Activated naive CD8-positive, alpha-beta T cell treated with anti-CD3 and anti-CD28 coated beads, Interleukin-2, amount 10 ng/mL, durations not matched to agents 7 days and 5 days (primary cell): ENCODE results near the gene EPAS1. TPM values are rescaled to one million over a fixed set of nuclear protein-coding genes. Genes with fewer than 3 reads are reported as not detected.

ENCODE experiments used
- ATAC-seq: fragments of 150-1000 bp; cut with Tn5 transposase; one replicate; pipeline ENCODE4 v1.10.0; 2021; ENCODE audit warnings: low read depth, moderate library complexity
- POLR2A ChIA-PET: fragments of 350-600 bp; sonication (Branson Sonifier 250); formaldehyde crosslinking; loops from one replicate; lab custom pipeline; 2021; ENCODE audit warnings: antibody characterized with exemption; lab: Charles Lee
- DNase-seq: peaks from one replicate; pipeline ENCODE4 v3.0.0; 2021
- H3K27ac Mint-ChIP-seq: one replicate; pipeline ENCODE4 v1.8.0; 2022; ENCODE audit warnings: mild to moderate bottlenecking, mixed read lengths
- H3K27me3 Mint-ChIP-seq: one replicate; pipeline ENCODE4 v1.8.0; 2022; ENCODE audit warnings: mild to moderate bottlenecking, moderate library complexity, mixed read lengths
- H3K36me3 Mint-ChIP-seq: one replicate; pipeline ENCODE4 v1.8.0; 2021; ENCODE audit warnings: mild to moderate bottlenecking, mixed read lengths
- H3K4me1 Mint-ChIP-seq: one replicate; pipeline ENCODE4 v1.8.0; 2021; ENCODE audit warnings: mixed read lengths
- H3K4me3 Mint-ChIP-seq: one replicate; pipeline ENCODE4 v1.8.0; 2022; ENCODE audit warnings: mild to moderate bottlenecking, moderate library complexity, mixed read lengths
- H3K9me3 Mint-ChIP-seq: one replicate; pipeline ENCODE4 v1.8.0; 2021; ENCODE audit warnings: mixed read lengths
- total RNA-seq, 2 experiments: library from RNA; stranded (reverse); gene quantifications; one replicate each; pipeline ENCODE4 v1.2.3, GENCODE V29; 2021

Gene EPAS1
- total RNA-seq, 2 experiments from 2014 or later, result 11.7 to 13.1 TPM

- Mint-ChIP-seq H3K9me3 (no peaks in the 10 kb centered on the region), H3K36me3 (peaks cover 2% of the 10 kb centered on the region), H3K4me1 (peaks cover 13% of the 10 kb centered on the region), H3K27ac (no peak overlapping the region), H3K27me3 (peaks cover 23% of the 10 kb centered on the region), H3K4me3 (no peak overlapping the region)
- DNase-seq (no peak), ATAC-seq (no peak)
- POLR2A ChIA-PET, result no interaction called here
These were observed 28.1 kb downstream of the EPAS1 start for GRCh38 chr2:46325182-46325928.

- ATAC-seq (no peak), DNase-seq (no peak)
- H3K4me3 Mint-ChIP-seq, result no peak overlapping the region
- peaks cover 2% of the 10 kb centered on the region for H3K36me3 Mint-ChIP-seq
- no peaks in the 10 kb centered on the region for H3K9me3 Mint-ChIP-seq
- POLR2A ChIA-PET, result no interaction called here
- H3K27me3 Mint-ChIP-seq, result peaks cover 23% of the 10 kb centered on the region
- no peak overlapping the region for H3K27ac Mint-ChIP-seq
- H3K4me1 Mint-ChIP-seq, result peaks cover 13% of the 10 kb centered on the region
These were observed 29.2 kb downstream of the EPAS1 start for GRCh38 chr2:46326231-46326980.

- POLR2A ChIA-PET, result no interaction called here
- peaks cover 2% of the 10 kb centered on the region for H3K36me3 Mint-ChIP-seq
- H3K27me3 Mint-ChIP-seq, result peaks cover 21% of the 10 kb centered on the region
- no peak overlapping the region for H3K27ac Mint-ChIP-seq
- ATAC-seq, result no peak
- H3K4me1 Mint-ChIP-seq, result peaks cover 13% of the 10 kb centered on the region
- no peaks in the 10 kb centered on the region for H3K9me3 Mint-ChIP-seq
- DNase-seq, result no peak
- no peak overlapping the region for H3K4me3 Mint-ChIP-seq
These were observed 30.4 kb downstream of the EPAS1 start for GRCh38 chr2:46327627-46328026.

GRCh38 chr2:46328291-46328690 is 31.1 kb downstream of the EPAS1 start:
- POLR2A ChIA-PET, result no interaction called here
- Mint-ChIP-seq H3K4me1 (peaks cover 13% of the 10 kb centered on the region), H3K36me3 (peaks cover 2% of the 10 kb centered on the region), H3K27me3 (peaks cover 19% of the 10 kb centered on the region), H3K4me3 (peak overlapping the region; percentile 29), H3K9me3 (no peaks in the 10 kb centered on the region), H3K27ac (peak overlapping the region; percentile 14)
- peak; percentile 36 for ATAC-seq
- no peak for DNase-seq

- Mint-ChIP-seq H3K9me3 (no peaks in the 10 kb centered on the region), H3K4me1 (peaks cover 13% of the 10 kb centered on the region), H3K4me3 (no peak overlapping the region), H3K27me3 (peaks cover 19% of the 10 kb centered on the region), H3K36me3 (peaks cover 2% of the 10 kb centered on the region), H3K27ac (no peak overlapping the region)
- DNase-seq (no peak), ATAC-seq (no peak)
- POLR2A ChIA-PET, result no interaction called here
These were observed 31.6 kb downstream of the EPAS1 start for GRCh38 chr2:46328829-46329228.

GRCh38 chr2:46329340-46329739 is 32.1 kb downstream of the EPAS1 start:
- ATAC-seq (no peak), DNase-seq (no peak)
- POLR2A ChIA-PET, result no interaction called here
- Mint-ChIP-seq H3K27ac (no peak overlapping the region), H3K4me1 (peaks cover 13% of the 10 kb centered on the region), H3K36me3 (peaks cover 2% of the 10 kb centered on the region), H3K4me3 (no peak overlapping the region), H3K27me3 (peaks cover 20% of the 10 kb centered on the region), H3K9me3 (no peaks in the 10 kb centered on the region)

- DNase-seq, result no peak
- Mint-ChIP-seq H3K36me3 (peaks cover 2% of the 10 kb centered on the region), H3K4me3 (no peak overlapping the region), H3K4me1 (peaks cover 19% of the 10 kb centered on the region), H3K9me3 (no peaks in the 10 kb centered on the region), H3K27ac (no peak overlapping the region), H3K27me3 (peaks cover 15% of the 10 kb centered on the region)
- no peak for ATAC-seq
- POLR2A ChIA-PET, result interaction anchor here (0.9 kb wide), 1 partner anchor 9 kb away, joined by 3 read pairs; no protein-coding TSS in a partner anchor
These were observed 32.9 kb downstream of the EPAS1 start for GRCh38 chr2:46329803-46330775.

GRCh38 chr2:46331109-46331766 is 34.0 kb downstream of the EPAS1 start:
- H3K4me1 Mint-ChIP-seq, result peaks cover 22% of the 10 kb centered on the region
- no peaks in the 10 kb centered on the region for H3K9me3 Mint-ChIP-seq
- no peak for ATAC-seq
- peaks cover 2% of the 10 kb centered on the region for H3K36me3 Mint-ChIP-seq
- H3K27me3 Mint-ChIP-seq, result peaks cover 10% of the 10 kb centered on the region
- POLR2A ChIA-PET, result no interaction called here
- DNase-seq, result no peak
- no peak overlapping the region for H3K27ac Mint-ChIP-seq
- no peak overlapping the region for H3K4me3 Mint-ChIP-seq

- POLR2A ChIA-PET, result no interaction called here
- ATAC-seq, result no peak
- no peak overlapping the region for H3K4me3 Mint-ChIP-seq
- H3K4me1 Mint-ChIP-seq, result peaks cover 27% of the 10 kb centered on the region
- no peak overlapping the region for H3K27ac Mint-ChIP-seq
- H3K9me3 Mint-ChIP-seq, result no peaks in the 10 kb centered on the region
- H3K36me3 Mint-ChIP-seq, result peaks cover 2% of the 10 kb centered on the region
- no peak for DNase-seq
- H3K27me3 Mint-ChIP-seq, result peaks cover 11% of the 10 kb centered on the region
These were observed 35.6 kb downstream of the EPAS1 start for GRCh38 chr2:46332686-46333281.

GRCh38 chr2:46333912-46334311 is 36.7 kb downstream of the EPAS1 start:
- H3K27ac Mint-ChIP-seq, result no peak overlapping the region
- no peaks in the 10 kb centered on the region for H3K9me3 Mint-ChIP-seq
- ATAC-seq, result peak; percentile 26
- POLR2A ChIA-PET, result no interaction called here
- H3K36me3 Mint-ChIP-seq, result no peaks in the 10 kb centered on the region
- peaks cover 14% of the 10 kb centered on the region for H3K27me3 Mint-ChIP-seq
- no peak for DNase-seq
- peaks cover 21% of the 10 kb centered on the region for H3K4me1 Mint-ChIP-seq
- H3K4me3 Mint-ChIP-seq, result no peak overlapping the region

- H3K4me1 Mint-ChIP-seq, result peaks cover 18% of the 10 kb centered on the region
- no peaks in the 10 kb centered on the region for H3K9me3 Mint-ChIP-seq
- POLR2A ChIA-PET, result no interaction called here
- H3K4me3 Mint-ChIP-seq, result no peak overlapping the region
- no peaks in the 10 kb centered on the region for H3K36me3 Mint-ChIP-seq
- peaks cover 12% of the 10 kb centered on the region for H3K27me3 Mint-ChIP-seq
- DNase-seq, result no peak
- H3K27ac Mint-ChIP-seq, result no peak overlapping the region
- ATAC-seq, result no peak
These were observed 37.4 kb downstream of the EPAS1 start for GRCh38 chr2:46334389-46335271.
